GM18858 (cell line): ENCODE data around the gene PAIP2.
A peak's percentile ranks its signal among the peaks of the same experiment; 100 is the strongest.
"Not testable (repeated sequence)": the region's sequence is repeated elsewhere in the genome, so short reads cannot be mapped to it uniquely, and the experiment has no call there.

Experiments used
- ATAC-seq: cut with Tn5 transposase; IDR thresholded peaks from one replicate; pipeline ENCODE4 v1.9.1; 2021; ENCODE audit not compliant: unreplicated experiment

The PAIP2 gene

GRCh38 chr5:139341689-139342422 lies at the start of gene PAIP2:
PAIP2 (plus strand) TSS chr5:139341854; CDS start chr5:139363785, 21,931 bp downstream.
- ATAC-seq, result peak; percentile 82

GRCh38 chr5:139293202-139293506 lies 48.5 kb upstream of the PAIP2 start:
- no peak for ATAC-seq

- ATAC-seq, result peak; percentile 59
Observed at GRCh38 chr5:139293507-139294373, 47.9 kb upstream of the PAIP2 start, which contains the start of gene MATR3. MATR3 (plus strand) TSS chr5:139293740; CDS start chr5:139307416, 13,676 bp downstream.

- ATAC-seq, result peak; percentile 16
Observed at GRCh38 chr5:139294374-139295165, 47.1 kb upstream of the PAIP2 start.

- ATAC-seq, result no peak
Observed at GRCh38 chr5:139295346-139296057, 46.2 kb upstream of the PAIP2 start.

- no peak for ATAC-seq
Observed at GRCh38 chr5:139296198-139296597, 45.5 kb upstream of the PAIP2 start.

GRCh38 chr5:139296862-139297326 lies 44.8 kb upstream of the PAIP2 start:
- ATAC-seq, result no peak

- ATAC-seq, result no peak
Observed at GRCh38 chr5:139297439-139298133, 44.1 kb upstream of the PAIP2 start.

- no peak for ATAC-seq
Observed at GRCh38 chr5:139298242-139298641, 43.4 kb upstream of the PAIP2 start.

GRCh38 chr5:139299486-139299885 lies 42.2 kb upstream of the PAIP2 start:
- no peak for ATAC-seq

GRCh38 chr5:139301808-139302499 lies 39.7 kb upstream of the PAIP2 start:
- no peak for ATAC-seq

- ATAC-seq, result no peak
Observed at GRCh38 chr5:139304391-139305324, 37.0 kb upstream of the PAIP2 start.

- ATAC-seq, result no peak
Observed at GRCh38 chr5:139306197-139306596, 35.5 kb upstream of the PAIP2 start.

GRCh38 chr5:139306628-139307379 lies 34.9 kb upstream of the PAIP2 start:
- no peak for ATAC-seq

GRCh38 chr5:139308797-139309196 lies 32.9 kb upstream of the PAIP2 start:
- no peak for ATAC-seq

- not testable (repeated sequence) for ATAC-seq
Observed at GRCh38 chr5:139310715-139311186, 30.9 kb upstream of the PAIP2 start.

GRCh38 chr5:139312075-139312474 lies 29.6 kb upstream of the PAIP2 start:
- ATAC-seq, result no peak
